ENCODE results near the gene CLIC1. TPM values are rescaled to one million over a fixed set of nuclear protein-coding genes. Genes with fewer than 3 reads are reported as not detected.

The CLIC1 gene
- total RNA-seq, 2 experiments from 2014 or later = 525 to 561 TPM

GRCh38 chr6:31732029-31732428, 4.3 kb downstream of the CLIC1 start:
- DNase-seq = no peak
- ChIA-PET CTCF (interaction anchor here (0.8 to 4.2 kb wide), 5 partner anchors 38 to 101 kb away, joined by 3 to 16 read pairs (median 4); partner anchors contain the start of gene VWA7), POLR2A (no interaction called here)
- H3K9me3 Mint-ChIP-seq = no peaks in the 10 kb centered on the region
- peaks cover 68% of the 10 kb centered on the region for H3K4me1 Mint-ChIP-seq
- no peak overlapping the region for H3K4me3 Mint-ChIP-seq
- H3K27ac Mint-ChIP-seq = no peak overlapping the region
- H3K36me3 Mint-ChIP-seq (ENCODE audit: low read depth) = peaks cover 56% of the 10 kb centered on the region
- H3K27me3 Mint-ChIP-seq = no peaks in the 10 kb centered on the region

- peak overlapping the region; percentile 85 for H3K4me3 Mint-ChIP-seq
- no peak for DNase-seq
- ChIA-PET CTCF (interaction anchor here (0.7 to 4.2 kb wide), 11 partner anchors 8 to 108 kb away, joined by 3 to 16 read pairs (median 4); partner anchors contain the start of genes HSPA1A, HSPA1L and MSH5), POLR2A (no interaction called here)
- H3K36me3 Mint-ChIP-seq (ENCODE audit: low read depth) = peaks cover 63% of the 10 kb centered on the region
- no peaks in the 10 kb centered on the region for H3K9me3 Mint-ChIP-seq
- peaks cover 77% of the 10 kb centered on the region for H3K4me1 Mint-ChIP-seq
- H3K27me3 Mint-ChIP-seq = no peaks in the 10 kb centered on the region
- peak overlapping the region; percentile 80 for H3K27ac Mint-ChIP-seq
These were observed 5.7 kb downstream of the CLIC1 start for GRCh38 chr6:31730631-31731086.

GRCh38 chr6:31729979-31730630, 6.2 kb downstream of the CLIC1 start:
- DNase-seq = peak; percentile 57
- peaks cover 79% of the 10 kb centered on the region for H3K4me1 Mint-ChIP-seq
- ChIA-PET CTCF (interaction anchor here (0.5 to 4.2 kb wide), 21 partner anchors 9 to 132 kb away, joined by 3 to 16 read pairs (median 4); partner anchors contain the start of genes HSPA1A, HSPA1L, LY6G5C and MSH5), POLR2A (interaction anchor here (1.0 kb wide), 1 partner anchor 10 kb away, joined by 3 read pairs; no protein-coding TSS in a partner anchor)
- H3K27me3 Mint-ChIP-seq = no peaks in the 10 kb centered on the region
- peak overlapping the region; percentile 85 for H3K4me3 Mint-ChIP-seq
- no peaks in the 10 kb centered on the region for H3K9me3 Mint-ChIP-seq
- peaks cover 59% of the 10 kb centered on the region for H3K36me3 Mint-ChIP-seq (ENCODE audit: low read depth)
- H3K27ac Mint-ChIP-seq = peak overlapping the region; percentile 80

GRCh38 chr6:31729515-31729978, 6.8 kb downstream of the CLIC1 start:
- H3K36me3 Mint-ChIP-seq (ENCODE audit: low read depth) = peaks cover 54% of the 10 kb centered on the region
- POLR2A ChIA-PET = interaction anchor here (1.0 kb wide), 1 partner anchor 11 kb away, joined by 3 read pairs; no protein-coding TSS in a partner anchor
- DNase-seq = peak; percentile 80
- H3K4me1 Mint-ChIP-seq = peaks cover 80% of the 10 kb centered on the region
- no peaks in the 10 kb centered on the region for H3K27me3 Mint-ChIP-seq
- peak overlapping the region; percentile 76 for H3K27ac Mint-ChIP-seq
- peak overlapping the region; percentile 85 for H3K4me3 Mint-ChIP-seq
- H3K9me3 Mint-ChIP-seq = no peaks in the 10 kb centered on the region
- CTCF ChIA-PET = interaction anchor here (0.5 to 4.2 kb wide), 20 partner anchors 9 to 133 kb away, joined by 3 to 16 read pairs (median 4); partner anchors contain the start of genes LY6G5C, MSH5, NEU1 and VARS1

- CTCF ChIA-PET = interaction anchor here (0.6 to 4.2 kb wide), 18 partner anchors 9 to 134 kb away, joined by 3 to 16 read pairs (median 4); partner anchors contain the start of genes LY6G5C, MSH5, NEU1 and VARS1
These were observed 7.4 kb downstream of the CLIC1 start, which contains the start of gene DDAH2 for GRCh38 chr6:31728767-31729514. TSS of gene DDAH2 (minus strand) at chr6:31729299. CDS start at chr6:31729161, 138 bp downstream.

GRCh38 chr6:31727717-31728671, 8.3 kb downstream of the CLIC1 start:
- no peaks in the 10 kb centered on the region for H3K27me3 Mint-ChIP-seq
- ChIA-PET CTCF (interaction anchor here (1.3 to 2.1 kb wide), 5 partner anchors 8 to 100 kb away, joined by 3 to 7 read pairs (median 4); partner anchors contain the start of gene CLIC1), POLR2A (interaction anchor here (0.8 kb wide), 1 partner anchor 10 kb away, joined by 3 read pairs; no protein-coding TSS in a partner anchor)
- peak overlapping the region; percentile 85 for H3K27ac Mint-ChIP-seq
- H3K9me3 Mint-ChIP-seq = no peaks in the 10 kb centered on the region
- H3K4me3 Mint-ChIP-seq = peak overlapping the region; percentile 85
- peaks cover 73% of the 10 kb centered on the region for H3K4me1 Mint-ChIP-seq
- H3K36me3 Mint-ChIP-seq (ENCODE audit: low read depth) = peaks cover 38% of the 10 kb centered on the region
- DNase-seq = no peak

More at GRCh38 chr6:31728767-31729514, 7.4 kb downstream of the CLIC1 start, which contains the start of gene DDAH2:
- Mint-ChIP-seq H3K9me3 (no peaks in the 10 kb centered on the region), H3K4me1 (peaks cover 78% of the 10 kb centered on the region), H3K27ac (peak within 1 kb of the TSS; percentile 76), H3K36me3 (ENCODE audit: low read depth) (peaks cover 47% of the 10 kb centered on the region), H3K27me3 (no peaks in the 10 kb centered on the region), H3K4me3 (peak within 1 kb of the TSS; percentile 85)
- DNase-seq = no peak
- POLR2A ChIA-PET = interaction anchor here (1.0 kb wide), 1 partner anchor 11 kb away, joined by 3 read pairs; no protein-coding TSS in a partner anchor

- Mint-ChIP-seq H3K9me3 (no peaks in the 10 kb centered on the region), H3K4me1 (peaks cover 74% of the 10 kb centered on the region), H3K36me3 (ENCODE audit: low read depth) (peaks cover 35% of the 10 kb centered on the region), H3K27me3 (no peaks in the 10 kb centered on the region), H3K27ac (peak overlapping the region; percentile 85), H3K4me3 (peak overlapping the region; percentile 28)
- ChIA-PET CTCF (interaction anchor here (0.6 to 2.1 kb wide), 7 partner anchors 10 to 108 kb away, joined by 3 to 7 read pairs (median 4); partner anchors contain the start of gene CLIC1), POLR2A (interaction anchor here (0.8 kb wide), 1 partner anchor 11 kb away, joined by 3 read pairs; no protein-coding TSS in a partner anchor)
- peak; percentile 47 for DNase-seq
These were observed 9.2 kb downstream of the CLIC1 start for GRCh38 chr6:31727034-31727716.

GRCh38 chr6:31725502-31726350, 10.6 kb downstream of the CLIC1 start:
- CTCF ChIA-PET = interaction anchor here (1.3 to 2.1 kb wide), 3 partner anchors 9 to 28 kb away, joined by 3 to 7 read pairs (median 5); partner anchors contain the start of gene CLIC1
- DNase-seq = no peak
- POLR2A ChIA-PET = interaction anchor here (0.7 kb wide), 1 partner anchor 11 kb away, joined by 3 read pairs; the partner anchor contains the start of gene CLIC1
- Mint-ChIP-seq H3K27ac (peak overlapping the region; percentile 33), H3K27me3 (no peaks in the 10 kb centered on the region), H3K9me3 (no peaks in the 10 kb centered on the region), H3K36me3 (ENCODE audit: low read depth) (peaks cover 22% of the 10 kb centered on the region), H3K4me1 (peaks cover 62% of the 10 kb centered on the region), H3K4me3 (no peak overlapping the region)

- ChIA-PET CTCF (interaction anchor here (1.0 to 3.1 kb wide), 3 partner anchors 10 to 201 kb away, joined by 3 to 13 read pairs (median 5); no protein-coding TSS in a partner anchor), POLR2A (no interaction called here)
- H3K27ac Mint-ChIP-seq = no peak overlapping the region
- H3K9me3 Mint-ChIP-seq = no peaks in the 10 kb centered on the region
- no peak overlapping the region for H3K4me3 Mint-ChIP-seq
- peaks cover 16% of the 10 kb centered on the region for H3K36me3 Mint-ChIP-seq (ENCODE audit: low read depth)
- H3K27me3 Mint-ChIP-seq = peaks cover 2% of the 10 kb centered on the region
- no peak for DNase-seq
- H3K4me1 Mint-ChIP-seq = peaks cover 50% of the 10 kb centered on the region
These were observed 12.2 kb downstream of the CLIC1 start for GRCh38 chr6:31723980-31724691.

All from activated CD4-positive, alpha-beta T cell treated with anti-CD3 and anti-CD28 coated beads, Interleukin-2, amount 10 ng/mL, durations not matched to agents 7 days and 5 days (primary cell).